GM19099 (cell line): ENCODE data around the gene FSHB.

Experiments
- POLR2A ChIP-seq: IDR thresholded peaks from 3 replicates; pipeline ENCODE4 v1.6.1; 2011; ENCODE audit warnings: low read depth; ENCODE audit not compliant: insufficient read length; ENCODE audit errors: extremely low read depth

FSHB gene

DNA sequence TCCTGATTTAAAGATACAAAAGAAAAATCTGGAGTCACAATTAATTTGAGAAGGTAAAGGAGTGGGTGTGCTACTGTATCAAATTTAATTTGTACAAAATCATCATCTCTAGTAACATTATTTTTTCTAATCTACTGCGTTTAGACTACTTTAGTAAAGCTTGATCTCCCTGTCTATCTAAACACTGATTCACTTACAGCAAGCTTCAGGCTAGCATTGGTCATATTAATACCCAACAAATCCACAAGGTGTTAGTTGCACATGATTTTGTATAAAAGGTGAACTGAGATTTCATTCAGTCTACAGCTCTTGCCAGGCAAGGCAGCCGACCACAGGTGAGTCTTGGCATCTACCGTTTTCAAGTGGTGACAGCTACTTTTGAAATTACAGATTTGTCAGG is at the start of gene FSHB:
TSS of gene FSHB (plus strand) at position 301 of the 400 bp plus-strand sequence. CDS start 889 bp downstream, outside the sequence.
- TF ChIP-seq POLR2A = no peak

DNA sequence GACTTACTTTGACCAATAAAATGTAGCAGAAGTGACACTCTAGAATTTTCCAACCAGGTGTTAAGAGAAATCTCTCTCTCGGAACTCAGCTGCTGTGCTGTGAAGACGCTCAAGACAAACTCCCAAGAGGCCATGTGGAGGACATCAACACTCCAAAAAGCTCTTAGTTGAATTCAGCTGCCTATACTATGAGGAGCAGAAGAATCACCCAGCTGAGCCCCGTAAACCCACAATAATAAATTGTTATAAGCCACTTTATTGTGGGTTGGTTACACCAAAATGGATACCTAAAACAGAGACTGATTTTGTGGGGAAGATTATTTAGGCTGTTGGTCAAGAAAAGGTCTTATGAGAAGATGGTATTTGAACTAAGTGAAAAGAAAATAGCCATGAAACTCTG is 44.1 kb upstream of the FSHB start:
- no peak for TF ChIP-seq POLR2A

DNA sequence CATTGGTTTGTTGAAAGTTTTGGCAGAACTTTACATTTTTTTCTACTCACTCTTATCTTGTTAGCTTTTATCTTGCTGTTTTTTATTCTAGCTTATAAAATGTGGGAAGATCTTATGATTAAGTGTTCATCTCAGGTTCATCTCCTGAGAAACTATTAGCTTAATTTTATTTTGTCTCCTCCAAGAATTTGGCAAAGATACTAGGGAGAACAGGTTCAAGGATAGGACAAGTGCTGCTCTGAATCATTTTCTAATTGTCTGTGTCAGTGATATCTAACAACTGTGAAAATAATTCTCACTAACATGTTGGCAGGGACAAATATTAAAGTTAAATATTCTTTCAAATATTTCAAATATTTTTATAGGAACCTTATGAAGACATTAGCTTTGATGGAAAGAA is 38.2 kb upstream of the FSHB start:
- no peak for TF ChIP-seq POLR2A

- TF ChIP-seq POLR2A = no peak
Observed at GRCh38 chr11:30196400-30197206, 34.2 kb upstream of the FSHB start.

GRCh38 chr11:30197869-30198268 is 32.9 kb upstream of the FSHB start:
- no peak for TF ChIP-seq POLR2A

GRCh38 chr11:30203850-30204249 is 27.0 kb upstream of the FSHB start:
- TF ChIP-seq POLR2A = no peak

DNA sequence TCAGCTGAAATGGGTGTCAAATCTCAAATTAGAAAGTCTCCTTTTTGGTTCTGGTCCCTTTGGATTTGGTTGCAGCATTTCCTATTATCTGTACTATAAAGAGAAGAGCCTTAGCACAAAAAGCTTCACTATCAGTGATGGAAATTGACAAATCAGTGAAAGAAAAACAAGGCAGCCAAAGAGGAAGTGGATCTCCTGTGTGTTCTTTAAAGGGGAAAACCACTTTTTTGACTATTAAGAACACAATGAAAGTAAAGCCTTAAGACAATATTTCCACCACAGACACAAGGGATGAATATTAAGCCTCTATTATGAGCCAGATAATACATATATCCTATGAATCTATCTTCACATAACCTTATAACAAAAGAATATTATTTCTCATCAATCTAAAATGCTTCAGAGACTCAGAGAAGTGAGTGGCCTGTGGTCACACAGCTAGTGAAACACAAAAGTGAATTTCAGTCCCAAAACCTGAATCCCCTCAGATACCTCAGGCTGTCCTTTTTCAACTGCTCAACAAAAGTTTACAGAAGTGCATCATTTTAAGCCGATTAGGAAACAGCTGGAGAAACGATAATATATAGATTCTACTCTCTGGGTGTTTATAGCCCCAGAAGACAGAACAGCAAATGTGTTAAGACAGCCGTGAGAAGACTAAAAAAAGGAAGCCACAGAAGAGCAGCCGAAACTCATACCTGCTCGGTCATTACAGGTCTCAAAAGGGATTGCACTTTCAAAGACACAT is 24.4 kb upstream of the FSHB start:
- no peak for TF ChIP-seq POLR2A

GRCh38 chr11:30210357-30210756 is 20.5 kb upstream of the FSHB start:
- TF ChIP-seq POLR2A = no peak

- no peak for TF ChIP-seq POLR2A
Observed at GRCh38 chr11:30216534-30216933, 14.3 kb upstream of the FSHB start.

DNA sequence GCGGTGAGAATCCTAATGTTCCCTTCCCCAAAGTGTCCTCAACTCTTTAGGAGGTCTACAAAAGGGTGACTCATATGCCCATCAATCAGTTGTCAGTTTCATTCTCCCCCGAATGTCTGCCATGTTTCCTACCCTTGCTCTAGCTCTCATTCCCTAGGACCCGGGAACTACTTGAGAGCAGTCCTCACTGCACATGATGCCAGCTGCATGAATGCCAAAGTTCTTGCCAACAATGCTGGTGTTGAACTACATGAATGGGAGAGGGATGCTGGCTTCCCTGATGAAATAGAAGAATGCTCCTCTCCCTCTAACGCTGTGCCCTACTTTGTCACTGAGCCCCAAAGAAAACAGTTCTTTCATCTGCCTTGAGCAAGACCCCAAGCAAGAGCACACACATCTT is 12.5 kb upstream of the FSHB start:
- no peak for TF ChIP-seq POLR2A

DNA sequence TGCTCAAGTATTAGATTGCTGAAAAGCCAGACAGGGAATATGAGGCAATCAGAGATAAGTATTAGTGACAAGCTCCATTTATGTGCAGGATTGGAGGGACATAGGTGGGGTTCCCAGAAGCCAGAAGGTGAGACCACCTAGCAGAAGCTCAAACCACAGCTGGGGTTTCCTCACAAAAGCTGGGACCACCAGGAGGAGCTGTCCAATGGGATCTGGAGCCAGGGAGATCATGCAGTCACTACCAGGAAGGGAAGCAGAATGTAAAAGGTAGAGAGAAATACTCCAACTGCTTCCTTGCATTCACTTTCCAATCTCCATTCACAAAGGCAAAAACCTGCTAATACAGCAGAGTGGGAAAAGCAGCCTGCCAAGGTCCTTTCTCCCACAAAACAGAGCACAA is 5.2 kb upstream of the FSHB start:
- no peak for TF ChIP-seq POLR2A

GRCh38 chr11:30228323-30228884 is 2.4 kb upstream of the FSHB start:
- no peak for TF ChIP-seq POLR2A

- TF ChIP-seq POLR2A = no peak
Observed at GRCh38 chr11:30239025-30239424, 8.2 kb downstream of the FSHB start.

DNA sequence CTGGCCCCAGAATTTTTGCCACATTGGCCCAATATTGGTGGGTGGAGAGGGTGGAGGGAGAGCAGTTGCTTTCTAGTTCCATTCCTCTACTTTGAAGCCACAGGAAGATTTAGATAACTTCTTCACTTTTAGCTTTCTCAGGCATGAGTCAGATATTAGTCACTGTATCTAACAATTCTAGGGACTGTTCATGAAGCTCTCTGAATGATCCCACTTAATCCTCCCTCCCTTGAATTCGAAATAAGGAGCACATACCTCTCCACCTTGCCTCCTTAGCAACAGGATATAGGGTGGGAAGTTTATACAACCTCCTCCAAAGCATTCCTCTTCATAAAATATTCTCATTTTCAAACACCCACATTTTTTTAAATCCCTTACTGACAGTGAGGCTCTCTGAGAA is 13.5 kb downstream of the FSHB start:
- TF ChIP-seq POLR2A = no peak

GRCh38 chr11:30245621-30246020 is 14.8 kb downstream of the FSHB start:
- TF ChIP-seq POLR2A = no peak
